MM.1S (cell line): ENCODE results near the gene SH2D2A.

Experiments
- DNase-seq: peaks from one replicate; pipeline ENCODE4 v3.0.0-alpha.2; 2015
- H2AFZ ChIP-seq: fragments of 300-600 bp; sonication (generic); 2 replicates; pipeline ENCODE4 v1.6.0; 2016; ENCODE audit warnings: antibody characterized with exemption, low read length
- H3F3A ChIP-seq: fragments of 300-600 bp; sonication (generic); 2 replicates; pipeline ENCODE4 v1.6.1; 2016; ENCODE audit warnings: mild to moderate bottlenecking, antibody characterized with exemption, low read length, moderate library complexity, mixed read lengths; ENCODE audit not compliant: insufficient read depth
- H3K27ac ChIP-seq: fragments of 300-600 bp; sonication (generic); 2 replicates; pipeline ENCODE4 v1.5.1; 2016; ENCODE audit warnings: mild to moderate bottlenecking, low read length
- H3K27me3 ChIP-seq: fragments of 300-600 bp; sonication (generic); replicated peaks from 2 replicates; pipeline ENCODE4 v1.6.0; 2016; ENCODE audit warnings: low read length; ENCODE audit not compliant: insufficient read depth
- H3K36me3 ChIP-seq: fragments of 300-600 bp; sonication (generic); replicated peaks from 2 replicates; pipeline ENCODE4 v1.6.1; 2016; ENCODE audit warnings: mild to moderate bottlenecking, low read length, mixed read lengths; ENCODE audit not compliant: insufficient read depth
- H3K4me1 ChIP-seq: fragments of 300-600 bp; sonication (generic); 2 replicates; pipeline ENCODE4 v1.6.1; 2016; ENCODE audit warnings: low read length, mixed read lengths
- H3K4me2 ChIP-seq: fragments of 300-600 bp; sonication (generic); 2 replicates; pipeline ENCODE4 v1.6.0; 2016; ENCODE audit warnings: low read depth, low read length
- H3K4me3 ChIP-seq: fragments of 300-600 bp; sonication (generic); 2 replicates; pipeline ENCODE4 v1.5.1; 2016; ENCODE audit warnings: low read length, mixed read lengths
- H3K79me2 ChIP-seq: fragments of 300-600 bp; sonication (generic); 2 replicates; pipeline ENCODE4 v1.6.1; 2016; ENCODE audit warnings: mixed run types, low read length, mixed read lengths
- H3K9ac ChIP-seq: fragments of 300-600 bp; sonication (generic); 2 replicates; pipeline ENCODE4 v1.6.1; 2016; ENCODE audit warnings: low read length, mixed read lengths
- H3K9me2 ChIP-seq: fragments of 300-600 bp; sonication (generic); replicated peaks from 2 replicates; pipeline ENCODE4 v1.6.1; 2016; ENCODE audit warnings: mild to moderate bottlenecking, low read length, mixed read lengths; ENCODE audit not compliant: insufficient read depth
- H3K9me3 ChIP-seq: fragments of 300-600 bp; sonication (generic); replicated peaks from 2 replicates; pipeline ENCODE4 v1.6.1; 2016; ENCODE audit warnings: mild to moderate bottlenecking, low read length, mixed read lengths; ENCODE audit not compliant: insufficient read depth
- H4K20me1 ChIP-seq: fragments of 300-600 bp; sonication (generic); 2 replicates; pipeline ENCODE4 v1.6.1; 2016; ENCODE audit warnings: mild to moderate bottlenecking, low read length, moderate library complexity, mixed read lengths; ENCODE audit not compliant: insufficient read depth
- EZH2 ChIP-seq: fragments of 300-600 bp; sonication (generic); optimal IDR thresholded peaks from 2 replicates; pipeline ENCODE3; 2017; ENCODE audit warnings: low read depth, mild to moderate bottlenecking, antibody characterized with exemption, low read length, mixed read lengths
- EZH2phosphoT487 ChIP-seq: fragments of 300-600 bp; sonication (generic); IDR thresholded peaks from 2 replicates; pipeline ENCODE4 v1.6.1; 2018; ENCODE audit warnings: antibody characterized with exemption, low read length
- TF ChIP-seq, protein P1 (sequence below): fragments of 300-600 bp; sonication (generic); IDR thresholded peaks from 2 replicates; pipeline ENCODE4 v1.5.1; 2016; ENCODE audit warnings: antibody characterized with exemption, low read length, mixed read lengths

SH2D2A gene

DNA sequence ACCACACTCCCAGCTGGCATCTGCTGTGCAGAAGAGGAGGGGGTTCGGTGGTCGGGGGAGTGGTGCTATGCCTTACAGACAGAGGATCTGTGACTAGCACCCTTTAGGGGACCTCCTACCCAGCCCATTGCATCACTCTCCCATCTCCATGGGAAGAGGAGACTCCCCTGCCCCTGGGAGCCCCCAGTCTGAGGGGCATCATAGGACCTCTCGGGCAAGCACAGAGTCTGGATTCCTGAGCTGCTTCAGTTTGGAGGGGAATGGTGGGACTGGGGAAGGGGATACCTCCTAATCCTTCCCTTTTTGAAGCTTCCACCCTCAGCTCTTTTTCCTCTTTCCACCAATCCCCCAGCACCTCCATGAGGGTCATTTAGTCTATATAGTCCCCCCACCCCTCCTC is 40.9 kb upstream of the SH2D2A start:
- no peaks in the 10 kb centered on the region for H4K20me1 ChIP-seq
- H3K9ac ChIP-seq: no peak overlapping the region
- no peaks in the 10 kb centered on the region for H3F3A ChIP-seq
- no peak overlapping the region for H3K4me3 ChIP-seq
- no peak overlapping the region for H2AFZ ChIP-seq
- no peak for TF ChIP-seq EZH2phosphoT487
- TF ChIP-seq, protein P1, sequence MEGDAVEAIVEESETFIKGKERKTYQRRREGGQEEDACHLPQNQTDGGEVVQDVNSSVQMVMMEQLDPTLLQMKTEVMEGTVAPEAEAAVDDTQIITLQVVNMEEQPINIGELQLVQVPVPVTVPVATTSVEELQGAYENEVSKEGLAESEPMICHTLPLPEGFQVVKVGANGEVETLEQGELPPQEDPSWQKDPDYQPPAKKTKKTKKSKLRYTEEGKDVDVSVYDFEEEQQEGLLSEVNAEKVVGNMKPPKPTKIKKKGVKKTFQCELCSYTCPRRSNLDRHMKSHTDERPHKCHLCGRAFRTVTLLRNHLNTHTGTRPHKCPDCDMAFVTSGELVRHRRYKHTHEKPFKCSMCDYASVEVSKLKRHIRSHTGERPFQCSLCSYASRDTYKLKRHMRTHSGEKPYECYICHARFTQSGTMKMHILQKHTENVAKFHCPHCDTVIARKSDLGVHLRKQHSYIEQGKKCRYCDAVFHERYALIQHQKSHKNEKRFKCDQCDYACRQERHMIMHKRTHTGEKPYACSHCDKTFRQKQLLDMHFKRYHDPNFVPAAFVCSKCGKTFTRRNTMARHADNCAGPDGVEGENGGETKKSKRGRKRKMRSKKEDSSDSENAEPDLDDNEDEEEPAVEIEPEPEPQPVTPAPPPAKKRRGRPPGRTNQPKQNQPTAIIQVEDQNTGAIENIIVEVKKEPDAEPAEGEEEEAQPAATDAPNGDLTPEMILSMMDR: no peak
- TF ChIP-seq EZH2: no peak
- H3K4me1 ChIP-seq: peaks cover 17% of the 10 kb centered on the region
- peaks cover 80% of the 10 kb centered on the region for H3K27me3 ChIP-seq
- H3K79me2 ChIP-seq: no peaks in the 10 kb centered on the region
- no peak overlapping the region for H3K4me2 ChIP-seq
- H3K9me3 ChIP-seq: no peaks in the 10 kb centered on the region
- DNase-seq: no peak
- H3K9me2 ChIP-seq: no peaks in the 10 kb centered on the region
- no peaks in the 10 kb centered on the region for H3K36me3 ChIP-seq
- H3K27ac ChIP-seq: no peak overlapping the region

DNA sequence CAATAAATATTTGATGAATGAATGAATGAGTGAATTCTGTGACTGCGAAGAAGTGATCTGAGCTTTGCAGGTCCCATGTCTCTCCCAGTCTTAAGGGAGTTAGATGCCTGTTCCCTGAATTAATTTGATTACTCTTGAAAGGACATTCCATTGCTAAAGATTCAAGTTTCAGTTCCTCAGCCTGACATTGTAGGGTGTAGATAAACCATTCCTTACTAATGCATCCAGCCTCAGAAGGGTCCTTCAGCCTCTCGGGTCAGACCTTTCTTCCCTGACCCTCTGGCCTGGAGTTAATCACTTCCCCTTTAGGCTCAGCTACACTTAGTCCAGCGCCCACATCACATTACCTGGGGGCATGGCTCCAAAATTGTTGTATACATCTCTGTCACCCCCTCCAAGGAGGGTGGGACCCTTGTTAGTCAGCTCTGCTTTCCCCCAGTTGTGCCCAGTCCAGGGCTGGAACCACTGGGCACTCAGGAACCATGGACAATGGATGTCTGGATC is 39.7 kb upstream of the SH2D2A start:
- H3K36me3 ChIP-seq: no peaks in the 10 kb centered on the region
- no peaks in the 10 kb centered on the region for H3K9me2 ChIP-seq
- H3K4me2 ChIP-seq: no peak overlapping the region
- DNase-seq: no peak
- no peak overlapping the region for H2AFZ ChIP-seq
- H3K9ac ChIP-seq: no peak overlapping the region
- H4K20me1 ChIP-seq: no peaks in the 10 kb centered on the region
- H3K27me3 ChIP-seq: peaks cover 75% of the 10 kb centered on the region
- no peaks in the 10 kb centered on the region for H3K9me3 ChIP-seq
- TF ChIP-seq, protein P1: no peak
- no peak for TF ChIP-seq EZH2
- no peak for TF ChIP-seq EZH2phosphoT487
- H3K4me3 ChIP-seq: no peak overlapping the region
- no peaks in the 10 kb centered on the region for H3F3A ChIP-seq
- peaks cover 17% of the 10 kb centered on the region for H3K4me1 ChIP-seq
- no peaks in the 10 kb centered on the region for H3K79me2 ChIP-seq
- no peak overlapping the region for H3K27ac ChIP-seq

DNA sequence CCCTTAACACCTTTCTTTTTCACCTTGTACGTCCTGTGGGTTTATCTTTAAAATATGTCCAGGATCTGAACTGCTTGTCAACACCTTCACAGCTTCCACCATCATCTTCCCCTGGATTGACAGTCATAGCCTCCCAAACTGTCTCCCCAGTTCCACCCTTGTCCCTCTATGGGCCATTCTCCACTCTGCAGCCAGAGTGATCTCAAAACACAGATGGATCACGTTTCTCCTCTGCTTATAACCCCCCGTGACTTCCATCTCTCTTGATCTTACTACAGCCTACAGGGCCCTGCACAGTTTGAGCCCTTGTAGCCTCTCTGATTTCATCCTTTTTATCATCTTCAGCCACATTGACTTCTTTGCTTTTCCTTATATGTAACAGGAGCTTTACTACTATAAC is 38.0 kb upstream of the SH2D2A start:
- DNase-seq: no peak
- Histone ChIP-seq H3K27ac (no peak overlapping the region), H4K20me1 (no peaks in the 10 kb centered on the region), H3K4me3 (no peak overlapping the region), H3K9ac (no peak overlapping the region), H3K4me1 (peaks cover 4% of the 10 kb centered on the region; the same call in 1 of the 2 replicates), H3K36me3 (no peaks in the 10 kb centered on the region), H3K27me3 (peaks cover 58% of the 10 kb centered on the region), H3K9me2 (no peaks in the 10 kb centered on the region), H3K79me2 (no peaks in the 10 kb centered on the region), H2AFZ (no peak overlapping the region), H3F3A (no peaks in the 10 kb centered on the region), H3K4me2 (no peak overlapping the region), H3K9me3 (no peaks in the 10 kb centered on the region)
- TF ChIP-seq, protein P1: 0 out of 2 replicates have a peak, but pooled peaks have one; percentile 5
- no peak for TF ChIP-seq EZH2
